GM19438 (cell line): Measurements from ENCODE around the gene CSRP1.
"Not testable (repeated sequence)": the region's sequence is repeated elsewhere in the genome, so short reads cannot be mapped to it uniquely, and the experiment has no call there.

Experiments used
- ATAC-seq: cut with Tn5 transposase; IDR thresholded peaks from one replicate; pipeline ENCODE4 v1.9.1; 2021; ENCODE audit warnings: low read depth; ENCODE audit not compliant: unreplicated experiment

The CSRP1 gene

GRCh38 chr1:201538612-201539551 is 32.0 kb upstream of the CSRP1 start, which contains the start of gene NAV1:
Gene NAV1, plus strand, starts transcription at chr1:201539127. Its CDS starts 83,758 bp downstream, at chr1:201622885.
- no peak for ATAC-seq

GRCh38 chr1:201537891-201538611 is 31.1 kb upstream of the CSRP1 start:
- ATAC-seq = no peak

- no peak for ATAC-seq
Measured at GRCh38 chr1:201537467-201537866, 30.5 kb upstream of the CSRP1 start.

- ATAC-seq = no peak
Measured at GRCh38 chr1:201537028-201537427, 30.1 kb upstream of the CSRP1 start.

- no peak for ATAC-seq
Measured at GRCh38 chr1:201536558-201536957, 29.6 kb upstream of the CSRP1 start.

GRCh38 chr1:201535919-201536245 is 29.0 kb upstream of the CSRP1 start:
- no peak for ATAC-seq

- ATAC-seq = no peak
Measured at GRCh38 chr1:201535046-201535918, 28.4 kb upstream of the CSRP1 start.

GRCh38 chr1:201533836-201534235 is 26.9 kb upstream of the CSRP1 start:
- ATAC-seq = no peak

GRCh38 chr1:201531551-201532425 is 24.9 kb upstream of the CSRP1 start:
- ATAC-seq = no peak

GRCh38 chr1:201530741-201531531 is 24.0 kb upstream of the CSRP1 start:
- ATAC-seq = no peak

GRCh38 chr1:201528631-201529252 is 21.8 kb upstream of the CSRP1 start:
- ATAC-seq = no peak

GRCh38 chr1:201527879-201528278 is 21.0 kb upstream of the CSRP1 start:
- ATAC-seq = no peak

- ATAC-seq = no peak
Measured at GRCh38 chr1:201525193-201525778, 18.4 kb upstream of the CSRP1 start.

GRCh38 chr1:201520046-201520575 is 13.2 kb upstream of the CSRP1 start:
- not testable (repeated sequence) for ATAC-seq

- no peak for ATAC-seq
Measured at GRCh38 chr1:201518071-201518470, 11.1 kb upstream of the CSRP1 start.

- ATAC-seq = no peak
Measured at GRCh38 chr1:201517631-201518030, 10.7 kb upstream of the CSRP1 start.

- no peak for ATAC-seq
Measured at GRCh38 chr1:201516511-201517127, 9.7 kb upstream of the CSRP1 start.

GRCh38 chr1:201515895-201516294 is 9.0 kb upstream of the CSRP1 start:
- no peak for ATAC-seq
